Parathyroid adenoma (tissue), 2 donors: ENCODE results near the gene CCDC120.

Experiments used
- H2AFZ ChIP-seq: fragments of 300-600 bp; sonication (generic); one replicate; pipeline ENCODE4 v1.7.0; 2017; ENCODE audit warnings: antibody characterized with exemption, mild to moderate bottlenecking
- H3K27ac ChIP-seq: fragments of 300-600 bp; sonication (generic); one replicate; pipeline ENCODE4 v1.7.0; 2017
- H3K27me3 ChIP-seq: fragments of 300-600 bp; sonication (generic); one replicate; pipeline ENCODE4 v1.7.0; 2017; ENCODE audit warnings: low read length; ENCODE audit not compliant: control insufficient read depth, insufficient read depth
- H3K36me3 ChIP-seq: fragments of 300-600 bp; sonication (generic); one replicate; pipeline ENCODE4 v1.7.0; 2017; ENCODE audit warnings: low read length; ENCODE audit not compliant: control insufficient read depth, insufficient read depth
- H3K4me1 ChIP-seq: fragments of 300-600 bp; sonication (generic); one replicate; pipeline ENCODE4 v1.7.0; 2017; ENCODE audit warnings: control low read depth
- H3K4me2 ChIP-seq: fragments of 300-600 bp; sonication (generic); one replicate; pipeline ENCODE4 v1.7.0; 2017; ENCODE audit warnings: low read length
- H3K4me3 ChIP-seq: fragments of 300-600 bp; sonication (generic); one replicate; pipeline ENCODE4 v1.7.0; 2017; ENCODE audit warnings: low read depth, low read length
- H3K79me2 ChIP-seq: fragments of 300-600 bp; sonication (generic); one replicate; pipeline ENCODE4 v1.7.0; 2017; ENCODE audit warnings: control low read depth
- H3K9ac ChIP-seq: fragments of 300-600 bp; sonication (generic); one replicate; pipeline ENCODE4 v1.7.0; 2017; ENCODE audit warnings: mild to moderate bottlenecking
- H3K9me3 ChIP-seq: fragments of 300-600 bp; sonication (generic); one replicate; pipeline ENCODE4 v1.7.0; 2017; ENCODE audit warnings: low read length; ENCODE audit not compliant: control insufficient read depth
- TF ChIP-seq, protein P1 (sequence below): fragments of 300-600 bp; sonication (generic); IDR thresholded peaks from one replicate; pipeline ENCODE4 v1.7.0; 2017; ENCODE audit warnings: antibody characterized with exemption, mild to moderate bottlenecking
- donor health status: primary hyperparathyroidism.

CCDC120 gene

GRCh38 chrX:49106296-49106695 lies 47.5 kb downstream of the CCDC120 start:
- H3K79me2 ChIP-seq, result no peaks in the 10 kb centered on the region
- H3K9me3 ChIP-seq, result no peaks in the 10 kb centered on the region
- TF ChIP-seq, protein P1, sequence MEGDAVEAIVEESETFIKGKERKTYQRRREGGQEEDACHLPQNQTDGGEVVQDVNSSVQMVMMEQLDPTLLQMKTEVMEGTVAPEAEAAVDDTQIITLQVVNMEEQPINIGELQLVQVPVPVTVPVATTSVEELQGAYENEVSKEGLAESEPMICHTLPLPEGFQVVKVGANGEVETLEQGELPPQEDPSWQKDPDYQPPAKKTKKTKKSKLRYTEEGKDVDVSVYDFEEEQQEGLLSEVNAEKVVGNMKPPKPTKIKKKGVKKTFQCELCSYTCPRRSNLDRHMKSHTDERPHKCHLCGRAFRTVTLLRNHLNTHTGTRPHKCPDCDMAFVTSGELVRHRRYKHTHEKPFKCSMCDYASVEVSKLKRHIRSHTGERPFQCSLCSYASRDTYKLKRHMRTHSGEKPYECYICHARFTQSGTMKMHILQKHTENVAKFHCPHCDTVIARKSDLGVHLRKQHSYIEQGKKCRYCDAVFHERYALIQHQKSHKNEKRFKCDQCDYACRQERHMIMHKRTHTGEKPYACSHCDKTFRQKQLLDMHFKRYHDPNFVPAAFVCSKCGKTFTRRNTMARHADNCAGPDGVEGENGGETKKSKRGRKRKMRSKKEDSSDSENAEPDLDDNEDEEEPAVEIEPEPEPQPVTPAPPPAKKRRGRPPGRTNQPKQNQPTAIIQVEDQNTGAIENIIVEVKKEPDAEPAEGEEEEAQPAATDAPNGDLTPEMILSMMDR, result no peak
- H2AFZ ChIP-seq, result no peak overlapping the region
- no peak overlapping the region for H3K27ac ChIP-seq
- no peak overlapping the region for H3K4me3 ChIP-seq
- H3K4me1 ChIP-seq, result no peaks in the 10 kb centered on the region
- H3K36me3 ChIP-seq, result no peaks in the 10 kb centered on the region
- no peak overlapping the region for H3K4me2 ChIP-seq
- H3K27me3 ChIP-seq, result no peaks in the 10 kb centered on the region
- H3K9ac ChIP-seq, result no peak overlapping the region

DNA sequence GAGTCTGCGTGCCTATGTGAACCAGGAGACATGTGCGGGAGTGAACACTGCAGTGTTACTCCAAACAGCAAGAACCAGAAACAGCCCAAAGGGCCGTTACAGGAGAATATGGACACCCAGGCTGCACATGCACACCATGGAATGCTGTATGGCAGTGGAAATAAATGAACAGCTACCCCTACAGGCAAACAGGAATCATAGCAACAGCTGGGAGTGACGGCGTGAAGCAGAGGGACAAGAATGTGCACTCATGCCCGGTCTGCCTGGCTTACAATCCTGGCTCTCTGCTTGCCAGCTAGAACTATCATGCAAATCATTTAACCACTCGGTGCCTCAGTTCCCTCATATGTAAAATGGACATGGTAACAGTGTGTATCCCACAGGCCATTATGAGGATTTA lies 48.1 kb downstream of the CCDC120 start:
- Histone ChIP-seq H3K9ac (no peak overlapping the region), H3K4me3 (no peak overlapping the region), H3K36me3 (no peaks in the 10 kb centered on the region), H3K27me3 (no peaks in the 10 kb centered on the region), H3K4me2 (no peak overlapping the region), H3K9me3 (no peaks in the 10 kb centered on the region), H3K4me1 (no peaks in the 10 kb centered on the region), H3K27ac (no peak overlapping the region), H3K79me2 (no peaks in the 10 kb centered on the region), H2AFZ (no peak overlapping the region)
- TF ChIP-seq, protein P1, result peak; percentile 31

DNA sequence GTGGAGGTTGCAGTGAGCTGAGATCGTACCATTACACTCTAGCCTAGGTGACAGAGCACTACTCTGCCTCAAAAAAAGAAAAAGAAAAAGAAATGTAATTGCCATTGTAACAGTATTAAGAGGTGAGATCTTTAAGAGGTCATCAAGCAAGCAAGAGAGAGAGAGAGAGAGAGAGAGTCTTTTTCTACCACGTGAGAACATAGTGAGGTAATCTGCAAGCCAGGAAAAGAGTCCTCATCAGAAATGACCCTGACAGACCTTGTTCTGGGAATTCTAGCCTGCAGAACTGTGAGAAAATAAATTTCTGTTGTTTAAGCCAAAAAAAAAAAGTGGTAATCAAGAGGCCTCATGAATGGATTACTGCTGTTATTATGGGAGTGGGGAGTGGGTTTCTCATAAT lies 49.8 kb downstream of the CCDC120 start:
- H3K27me3 ChIP-seq, result no peaks in the 10 kb centered on the region
- H3K4me1 ChIP-seq, result no peaks in the 10 kb centered on the region
- no peak overlapping the region for H3K4me3 ChIP-seq
- no peak overlapping the region for H2AFZ ChIP-seq
- H3K9ac ChIP-seq, result no peak overlapping the region
- TF ChIP-seq, protein P1, result no peak
- no peak overlapping the region for H3K27ac ChIP-seq
- H3K36me3 ChIP-seq, result no peaks in the 10 kb centered on the region
- H3K9me3 ChIP-seq, result no peaks in the 10 kb centered on the region
- no peak overlapping the region for H3K4me2 ChIP-seq
- no peaks in the 10 kb centered on the region for H3K79me2 ChIP-seq

DNA sequence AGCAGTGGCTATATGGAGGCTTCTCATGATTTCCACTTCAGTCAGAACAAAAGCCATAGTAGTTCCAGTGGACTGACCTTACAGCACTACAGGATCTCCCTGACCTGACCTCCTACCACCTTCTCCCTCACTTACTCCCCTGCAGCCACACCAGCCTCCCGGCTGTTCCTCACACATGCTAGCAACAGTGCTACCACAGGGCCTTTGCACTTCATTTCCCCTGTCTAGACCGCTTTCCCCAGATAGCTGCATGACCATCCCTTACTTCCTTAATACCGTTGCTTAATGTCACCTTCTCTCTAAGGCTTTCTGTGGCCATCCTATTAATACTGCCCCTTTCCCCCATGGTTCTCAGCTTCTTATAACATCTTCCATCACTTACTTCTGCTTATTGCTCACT lies 51.6 kb downstream of the CCDC120 start:
- no peaks in the 10 kb centered on the region for H3K36me3 ChIP-seq
- H3K9ac ChIP-seq, result no peak overlapping the region
- TF ChIP-seq, protein P1, result no peak
- H3K27me3 ChIP-seq, result no peaks in the 10 kb centered on the region
- H3K9me3 ChIP-seq, result no peaks in the 10 kb centered on the region
- no peak overlapping the region for H2AFZ ChIP-seq
- no peak overlapping the region for H3K27ac ChIP-seq
- H3K4me1 ChIP-seq, result no peaks in the 10 kb centered on the region
- H3K4me3 ChIP-seq, result no peak overlapping the region
- no peak overlapping the region for H3K4me2 ChIP-seq
- H3K79me2 ChIP-seq, result no peaks in the 10 kb centered on the region

DNA sequence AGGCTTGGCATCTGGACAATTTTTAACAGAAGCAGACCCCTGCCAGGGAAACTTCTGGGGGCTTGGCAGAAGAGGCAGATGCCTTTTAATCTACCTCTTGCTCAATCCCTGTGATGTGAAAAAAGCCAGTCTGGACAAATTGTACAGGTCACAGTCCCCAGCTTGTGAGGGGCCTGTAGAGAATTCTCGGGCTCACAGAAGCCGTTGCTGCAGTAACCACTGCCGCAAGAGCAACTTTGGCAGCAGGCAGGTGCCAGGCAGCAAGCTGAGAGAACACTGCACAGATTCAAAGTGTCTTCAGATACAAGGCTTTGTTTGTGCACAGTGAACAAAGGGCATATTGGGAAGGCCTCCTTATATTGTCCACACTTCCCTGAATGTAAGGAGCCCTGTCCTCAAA lies 53.0 kb downstream of the CCDC120 start:
- Histone ChIP-seq H3K4me1 (no peaks in the 10 kb centered on the region), H3K9me3 (no peaks in the 10 kb centered on the region), H3K79me2 (no peaks in the 10 kb centered on the region), H3K4me3 (no peak overlapping the region), H3K9ac (no peak overlapping the region), H3K27ac (no peak overlapping the region), H3K4me2 (no peak overlapping the region), H2AFZ (no peak overlapping the region), H3K36me3 (no peaks in the 10 kb centered on the region), H3K27me3 (no peaks in the 10 kb centered on the region)
- TF ChIP-seq, protein P1, result no peak
